LNCAP (cell line): ENCODE measurements around the gene VCL.

Source experiments
- CTCF ChIP-seq: fragments of 450-650 bp; IDR thresholded peaks from 2 replicates; pipeline ENCODE4 v1.5.1; 2017; ENCODE audit warnings: mild to moderate bottlenecking

Gene VCL

GRCh38 chr10:74055383-74056049, 57.6 kb downstream of the VCL start:
- TF ChIP-seq CTCF = no peak

DNA sequence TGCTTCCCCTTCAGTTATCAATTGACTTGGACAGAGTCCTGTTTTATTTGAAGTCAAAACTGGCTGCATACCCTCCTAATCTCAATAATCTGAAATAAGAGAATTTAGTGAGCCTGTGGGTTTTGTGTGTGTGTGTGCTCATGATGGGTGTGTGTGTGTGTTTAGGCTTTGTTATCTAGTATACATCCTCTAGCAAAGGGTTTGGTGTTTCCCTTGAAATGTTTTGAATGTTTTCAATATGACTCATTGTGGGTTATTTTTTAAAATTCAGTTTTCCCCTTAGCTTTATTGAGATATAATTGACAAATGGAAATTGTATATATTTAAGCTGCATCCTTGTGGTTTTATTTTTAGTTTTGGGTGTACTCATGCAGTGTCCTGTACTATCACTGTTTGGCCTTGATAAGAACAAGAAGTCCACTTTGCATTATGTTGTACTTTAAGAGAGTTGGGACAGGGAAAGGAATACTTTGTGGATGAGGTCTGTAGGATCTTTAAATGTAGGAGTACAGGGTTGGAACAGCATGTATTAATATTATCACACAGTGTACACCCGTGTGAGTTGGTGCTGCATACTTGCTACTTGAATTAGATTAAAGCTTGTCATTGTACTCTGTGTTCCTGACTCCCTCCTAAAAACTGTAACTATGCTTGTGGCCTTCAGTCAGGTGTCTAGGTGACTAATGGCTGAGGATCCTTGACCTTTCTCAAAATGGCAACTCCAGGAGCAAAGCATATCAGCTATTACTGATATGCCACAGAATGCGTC, 58.3 kb downstream of the VCL start:
- TF ChIP-seq CTCF = no peak

- no peak for TF ChIP-seq CTCF
Measured at GRCh38 chr10:74058071-74058470, 60.2 kb downstream of the VCL start.

DNA sequence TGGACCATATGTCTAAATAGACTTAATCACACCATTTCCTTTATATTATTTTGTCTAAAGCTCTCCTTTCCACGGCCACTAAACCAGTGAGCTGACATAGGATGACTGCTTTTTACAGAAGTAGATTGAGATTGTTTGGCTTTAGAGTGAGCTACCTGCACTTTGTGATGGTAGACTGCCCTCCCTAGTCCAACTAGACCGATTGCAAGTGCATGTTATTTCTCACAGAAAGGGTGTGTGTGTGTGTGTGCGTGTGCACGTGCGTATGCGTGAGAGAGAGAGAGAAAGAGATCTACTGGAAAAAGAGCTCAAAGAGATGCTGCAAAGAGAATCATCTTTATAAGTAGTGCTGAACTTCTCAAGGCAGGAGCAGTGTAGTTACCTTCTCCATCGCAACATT, 60.7 kb downstream of the VCL start:
- TF ChIP-seq CTCF = no peak

DNA sequence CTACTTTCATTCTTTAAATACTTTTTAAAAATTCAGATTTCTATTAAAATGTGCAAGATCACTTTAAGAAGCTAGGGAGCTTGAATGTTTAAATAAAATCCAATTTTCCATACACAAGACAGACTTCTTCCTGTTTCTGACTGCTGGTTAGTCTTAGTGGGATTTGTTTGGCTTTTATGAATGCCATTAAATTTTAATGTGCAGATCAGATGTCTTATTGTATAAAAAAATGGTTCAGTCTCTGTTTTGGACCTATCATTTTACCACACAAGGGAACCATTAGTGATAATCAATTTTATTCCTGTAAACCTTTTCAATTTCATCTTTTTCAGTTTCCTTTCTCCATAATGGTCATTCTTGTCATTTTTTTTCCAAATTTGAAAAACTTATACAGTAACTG, 63.2 kb downstream of the VCL start:
- TF ChIP-seq CTCF = no peak

DNA sequence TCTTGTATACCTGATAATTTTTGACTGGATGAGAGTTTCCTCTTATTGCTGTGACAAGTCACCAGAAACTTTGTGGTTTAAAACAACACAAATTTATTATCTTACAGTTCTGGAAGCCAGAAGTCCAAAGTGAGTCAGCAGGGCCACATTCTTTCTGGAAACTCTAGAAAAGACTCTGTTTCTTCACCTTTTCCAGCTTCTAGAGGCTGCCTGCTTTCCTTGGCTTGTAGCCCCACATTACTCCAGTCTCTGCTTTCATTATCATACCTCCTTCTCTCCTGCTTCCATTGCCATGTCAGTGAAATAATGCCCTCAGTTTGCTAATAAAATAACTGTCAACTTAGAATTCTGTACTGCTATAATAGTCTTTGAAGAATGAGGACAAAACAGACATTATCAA, 65.3 kb downstream of the VCL start:
- TF ChIP-seq CTCF = no peak

DNA sequence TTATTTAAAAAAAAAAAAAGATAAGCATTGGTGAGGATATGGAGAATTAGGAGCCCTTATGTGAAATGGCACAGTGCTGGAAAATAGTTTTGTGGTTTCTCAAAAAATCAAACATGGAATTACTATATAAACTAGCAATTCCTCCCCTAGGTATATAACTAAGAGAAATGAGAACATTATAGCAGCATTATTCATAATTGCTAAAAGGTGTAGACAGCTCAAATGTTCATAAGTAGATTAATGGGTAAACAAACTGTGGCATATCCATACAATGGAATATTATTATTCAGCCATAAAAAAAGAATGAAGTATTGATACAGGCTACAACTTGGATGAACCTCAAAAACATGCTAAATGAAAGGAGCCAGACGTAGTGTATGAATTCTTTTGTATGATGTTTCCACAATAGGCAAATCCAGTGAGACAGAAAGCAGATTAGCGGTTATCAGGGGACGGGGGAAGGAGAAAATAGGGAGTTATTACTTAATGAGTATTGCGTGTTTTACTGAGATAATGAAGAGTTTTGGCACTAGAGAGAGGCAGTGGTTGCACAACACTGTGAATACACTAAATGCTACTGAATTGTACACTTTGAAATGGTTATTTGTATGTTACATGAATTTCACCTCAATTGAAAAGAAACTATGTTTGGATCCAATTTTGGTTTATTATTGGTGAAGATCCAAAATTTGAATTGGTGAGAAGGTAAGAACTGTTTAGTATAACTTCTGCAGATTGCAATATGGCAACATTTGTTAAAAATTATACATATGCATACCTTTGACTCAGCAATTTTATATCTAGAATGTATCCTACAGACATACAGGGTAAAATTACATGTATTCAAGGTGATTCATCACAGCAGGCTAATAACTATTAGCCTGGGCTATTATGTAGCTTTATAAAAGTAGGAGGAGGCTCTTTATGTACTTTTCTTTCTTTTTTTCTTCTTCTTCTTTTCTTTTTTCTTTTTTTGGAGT, 69.7 kb downstream of the VCL start:
- TF ChIP-seq CTCF = no peak
